Activated naive CD4-positive, alpha-beta T cell treated with anti-CD3 and anti-CD28 coated beads, Interleukin-2, amount 50 U/mL, for 24 hours (primary cell): Measurements from ENCODE around the gene RAB4B.
"Not testable (repeated sequence)": the region's sequence is repeated elsewhere in the genome, so short reads cannot be mapped to it uniquely, and the experiment has no call there.

Source experiments
- H3K27ac Mint-ChIP-seq: one replicate; pipeline ENCODE4 v1.8.0; 2021; ENCODE audit warnings: mild to moderate bottlenecking, mixed read lengths
- H3K27me3 Mint-ChIP-seq: one replicate; pipeline ENCODE4 v1.8.0; 2021; ENCODE audit warnings: mixed read lengths
- H3K36me3 Mint-ChIP-seq: one replicate; pipeline ENCODE4 v1.8.0; 2021; ENCODE audit warnings: mixed read lengths
- H3K4me1 Mint-ChIP-seq: one replicate; pipeline ENCODE4 v1.8.0; 2021; ENCODE audit warnings: mixed read lengths
- H3K4me3 Mint-ChIP-seq: one replicate; pipeline ENCODE4 v1.8.0; 2021; ENCODE audit warnings: mild to moderate bottlenecking, mixed read lengths
- H3K9me3 Mint-ChIP-seq: one replicate; pipeline ENCODE4 v1.8.0; 2021; ENCODE audit warnings: mixed read lengths

RAB4B gene

DNA sequence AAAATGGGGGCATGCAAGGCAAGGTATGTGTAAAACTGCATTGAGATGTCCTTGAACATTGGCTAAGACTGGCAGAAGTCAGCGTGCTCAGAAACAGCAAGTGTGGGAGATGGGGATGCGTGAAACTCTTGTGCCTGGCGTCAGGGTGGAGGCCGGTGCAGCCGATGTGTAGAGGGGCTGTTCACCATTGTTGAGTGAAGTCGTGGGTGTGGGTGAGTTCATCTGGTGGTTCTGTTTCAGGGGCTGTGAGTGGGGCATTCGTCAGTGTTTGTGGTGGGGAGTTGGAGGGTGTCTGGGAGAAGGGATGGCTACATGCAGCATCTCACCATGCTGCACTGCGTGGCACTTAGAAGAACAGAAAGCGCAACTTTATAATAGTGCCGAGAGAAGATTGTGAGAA is 14.1 kb upstream of the RAB4B start:
- Mint-ChIP-seq H3K27ac (no peak overlapping the region), H3K27me3 (no peaks in the 10 kb centered on the region), H3K9me3 (no peaks in the 10 kb centered on the region), H3K36me3 (peaks cover 22% of the 10 kb centered on the region), H3K4me1 (peaks cover 35% of the 10 kb centered on the region), H3K4me3 (peak overlapping the region; percentile 11)

DNA sequence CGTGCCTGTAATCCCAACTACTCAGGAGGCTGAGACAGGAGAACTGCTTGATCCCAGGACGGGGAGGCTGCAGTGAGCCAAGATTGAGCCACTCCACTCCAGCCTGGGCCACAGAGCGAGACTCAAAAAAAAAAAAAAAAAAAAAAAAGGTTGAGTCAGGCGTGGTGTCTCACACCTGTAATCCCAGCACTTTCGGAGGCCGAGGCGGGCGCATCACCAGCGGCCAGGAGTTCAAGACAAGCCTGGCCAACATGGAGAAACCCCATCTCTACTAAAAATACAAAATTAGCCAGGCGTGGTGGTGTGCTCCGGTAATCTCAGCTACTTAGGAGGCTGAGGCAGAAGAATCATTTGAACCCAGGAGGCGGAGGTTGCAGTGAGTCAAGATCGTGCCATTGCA is 11.7 kb upstream of the RAB4B start:
- peaks cover 25% of the 10 kb centered on the region for H3K36me3 Mint-ChIP-seq

DNA sequence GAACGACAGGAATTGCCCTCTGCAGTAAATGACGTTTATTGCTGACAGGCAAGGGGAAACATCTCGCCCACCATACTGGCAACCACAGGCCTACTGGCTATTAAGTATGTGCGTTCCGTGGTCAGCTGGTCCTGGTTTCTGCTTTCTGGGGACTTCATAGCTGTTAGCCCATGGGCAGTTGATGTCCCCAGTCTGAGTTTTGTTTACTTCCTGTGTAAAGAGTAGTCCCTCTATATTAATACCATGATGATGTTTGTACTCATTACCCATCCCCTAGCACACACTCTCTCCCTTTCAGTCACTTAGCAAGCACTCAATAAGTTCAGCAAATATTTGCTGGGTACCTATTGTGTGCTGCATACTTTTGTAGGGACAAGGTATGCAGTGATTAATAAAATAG is 9.2 kb upstream of the RAB4B start:
- H3K27ac Mint-ChIP-seq = no peak overlapping the region
- H3K4me1 Mint-ChIP-seq = peaks cover 26% of the 10 kb centered on the region
- H3K4me3 Mint-ChIP-seq = no peak overlapping the region
- no peaks in the 10 kb centered on the region for H3K9me3 Mint-ChIP-seq
- H3K36me3 Mint-ChIP-seq = peaks cover 18% of the 10 kb centered on the region
- H3K27me3 Mint-ChIP-seq = no peaks in the 10 kb centered on the region

More for the DNA sequence above, 11.7 kb upstream of the RAB4B start:
- H3K4me1 Mint-ChIP-seq = peaks cover 40% of the 10 kb centered on the region
- not testable (repeated sequence) for H3K27ac Mint-ChIP-seq, H3K4me3 Mint-ChIP-seq, H3K27me3 Mint-ChIP-seq, H3K9me3 Mint-ChIP-seq

DNA sequence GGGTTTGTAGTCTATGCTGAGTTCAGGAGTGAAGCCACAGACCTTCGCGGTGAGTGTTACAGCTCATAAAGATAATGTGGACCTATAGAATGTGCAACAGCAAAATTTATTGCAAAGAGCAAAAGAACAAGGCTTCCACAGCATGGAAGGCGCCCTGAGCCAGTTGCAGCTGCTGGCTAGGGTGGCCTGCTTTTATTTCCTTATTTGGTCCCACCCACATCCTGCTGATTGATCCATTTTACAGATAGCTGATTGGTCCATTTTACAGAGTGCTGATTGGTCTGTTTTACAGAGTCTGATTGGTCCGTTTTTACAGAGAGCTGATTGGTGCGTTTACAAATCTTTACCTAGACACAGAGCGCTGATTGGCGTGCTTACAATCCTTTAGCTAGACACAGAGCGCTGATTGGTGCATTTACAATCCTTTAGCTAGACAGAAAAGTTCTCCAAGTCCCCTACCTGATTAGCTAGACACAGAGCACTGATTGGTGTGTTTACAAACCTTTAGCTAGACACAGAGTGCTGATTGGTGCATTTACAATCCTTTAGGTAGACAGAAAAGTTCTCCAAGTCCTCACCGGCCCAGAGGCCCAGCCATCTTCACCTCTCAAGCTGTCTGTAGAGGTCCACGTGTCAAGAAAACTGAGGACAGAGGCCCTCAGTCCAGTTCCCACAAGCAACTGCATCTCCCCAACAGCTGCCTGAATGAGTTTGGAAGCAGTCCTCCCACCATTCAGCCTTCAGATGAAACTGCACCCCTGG is 6.8 kb upstream of the RAB4B start:
- H3K4me3 Mint-ChIP-seq, H3K9me3 Mint-ChIP-seq, H3K27ac Mint-ChIP-seq, H3K36me3 Mint-ChIP-seq, H3K27me3 Mint-ChIP-seq, H3K4me1 Mint-ChIP-seq: not testable (repeated sequence)

DNA sequence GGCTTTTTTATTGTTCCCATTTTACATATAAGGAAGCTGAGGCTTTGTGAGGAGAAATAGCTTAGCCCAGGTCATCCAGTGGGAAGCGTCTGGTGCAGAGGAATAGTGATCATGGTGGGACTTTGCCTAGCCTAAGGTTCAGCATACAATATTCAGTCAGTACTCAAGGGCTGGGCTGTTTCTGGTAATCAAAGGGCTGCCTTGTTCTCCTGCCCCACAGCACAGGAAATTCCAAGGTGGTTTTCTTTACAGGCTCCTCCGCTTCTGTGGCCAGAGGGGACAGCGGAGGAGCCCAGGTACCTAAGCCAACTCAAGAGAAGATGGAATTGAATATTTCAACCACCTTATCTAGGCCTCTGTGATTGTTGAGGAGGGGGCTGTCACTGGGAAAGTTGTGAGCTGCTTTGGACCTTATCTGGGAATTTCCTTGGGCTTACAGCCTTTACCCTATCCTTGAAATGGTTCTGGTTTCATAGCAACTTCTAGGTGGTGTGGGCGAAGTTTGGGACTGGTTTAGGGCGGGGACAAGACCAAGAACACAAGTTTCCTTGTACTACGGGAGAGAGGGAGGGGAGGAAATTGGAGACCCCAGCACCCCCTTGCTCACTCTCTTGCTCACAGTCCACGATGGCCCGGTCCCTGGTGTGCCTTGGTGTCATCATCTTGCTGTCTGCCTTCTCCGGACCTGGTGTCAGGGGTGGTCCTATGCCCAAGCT is 3.0 kb upstream of the RAB4B start, which contains the start of gene MIA:
MIA (plus strand) TSS at position 606 of the 716 bp plus-strand sequence; CDS start at position 628, 22 bp downstream.
- Mint-ChIP-seq H3K4me1 (peaks cover 36% of the 10 kb centered on the region), H3K27ac (no peak within 1 kb of the TSS), H3K4me3 (no peak within 1 kb of the TSS), H3K27me3 (no peaks in the 10 kb centered on the region), H3K36me3 (peaks cover 9% of the 10 kb centered on the region), H3K9me3 (no peaks in the 10 kb centered on the region)

DNA sequence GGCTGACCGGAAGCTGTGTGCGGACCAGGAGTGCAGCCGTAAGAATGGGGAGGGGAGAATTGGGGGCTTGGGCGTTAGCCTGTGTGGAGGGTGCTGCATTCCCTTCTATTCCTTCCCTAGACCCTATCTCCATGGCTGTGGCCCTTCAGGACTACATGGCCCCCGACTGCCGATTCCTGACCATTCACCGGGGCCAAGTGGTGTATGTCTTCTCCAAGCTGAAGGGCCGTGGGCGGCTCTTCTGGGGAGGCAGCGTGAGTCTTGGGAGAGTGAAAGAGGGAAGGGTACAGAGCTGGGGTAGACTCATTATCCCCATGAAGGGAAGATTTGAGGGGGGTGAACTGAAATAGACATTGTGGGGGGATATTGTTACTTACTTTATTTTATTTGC is 2.4 kb upstream of the RAB4B start:
- H3K27ac Mint-ChIP-seq = no peak overlapping the region
- H3K4me1 Mint-ChIP-seq = peaks cover 38% of the 10 kb centered on the region

DNA sequence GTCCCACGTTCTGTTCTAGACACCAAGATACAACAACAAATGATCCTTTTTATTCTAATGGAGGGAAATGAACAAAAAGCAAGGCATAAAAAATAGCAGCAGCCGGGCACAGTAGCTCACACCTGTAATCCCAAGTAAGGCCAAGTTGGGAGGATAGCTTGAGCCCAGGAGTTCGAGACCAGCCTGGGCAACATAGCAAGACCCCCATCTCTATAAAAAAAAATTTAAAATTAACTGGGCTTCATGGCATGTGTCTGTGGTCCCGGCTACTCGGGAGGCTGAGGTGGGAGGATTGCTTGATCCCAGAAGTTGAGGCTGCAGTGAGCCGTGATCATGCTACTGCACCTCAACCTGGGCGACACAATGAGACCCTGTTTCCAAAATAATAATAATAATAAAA is 1.7 kb upstream of the RAB4B start:
- H3K4me1 Mint-ChIP-seq = peaks cover 36% of the 10 kb centered on the region
- H3K36me3 Mint-ChIP-seq = peaks cover 3% of the 10 kb centered on the region
- H3K27ac Mint-ChIP-seq = no peak overlapping the region
- H3K27me3 Mint-ChIP-seq = no peaks in the 10 kb centered on the region
- peak overlapping the region; percentile 93 for H3K4me3 Mint-ChIP-seq
- no peaks in the 10 kb centered on the region for H3K9me3 Mint-ChIP-seq

More for the DNA sequence above, 2.4 kb upstream of the RAB4B start:
- Mint-ChIP-seq H3K36me3 (peaks cover 6% of the 10 kb centered on the region), H3K9me3 (no peaks in the 10 kb centered on the region), H3K27me3 (no peaks in the 10 kb centered on the region), H3K4me3 (no peak overlapping the region)

DNA sequence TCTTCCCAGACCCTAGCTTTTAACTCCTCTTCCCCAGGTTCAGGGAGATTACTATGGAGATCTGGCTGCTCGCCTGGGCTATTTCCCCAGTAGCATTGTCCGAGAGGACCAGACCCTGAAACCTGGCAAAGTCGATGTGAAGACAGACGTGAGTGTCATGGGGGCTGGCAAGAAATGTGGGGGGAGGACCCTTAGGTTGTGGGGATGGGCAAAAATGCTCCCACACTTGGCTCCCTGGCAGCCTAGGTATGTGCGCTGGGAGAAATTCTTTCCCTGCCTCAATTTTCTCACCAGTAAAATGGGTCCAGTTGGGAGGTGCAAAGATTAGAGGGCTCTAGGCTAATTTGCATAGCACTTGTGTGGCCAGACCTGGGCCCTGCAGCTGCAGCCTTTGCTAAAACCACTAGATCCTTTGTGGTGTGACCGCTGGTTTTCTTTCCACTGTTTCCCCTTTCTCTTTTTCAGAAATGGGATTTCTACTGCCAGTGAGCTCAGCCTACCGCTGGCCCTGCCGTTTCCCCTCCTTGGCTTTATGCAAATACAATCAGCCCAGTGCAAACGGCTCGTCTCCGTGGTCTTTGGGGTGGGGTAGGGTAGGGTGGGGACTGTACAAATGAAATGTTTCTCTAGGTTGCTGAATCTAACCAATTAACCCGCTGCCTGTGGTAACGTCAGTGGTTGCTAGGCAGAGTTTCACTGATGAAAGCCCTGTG is 959 bp upstream of the RAB4B start:
- H3K36me3 Mint-ChIP-seq = peaks cover 5% of the 10 kb centered on the region
- no peaks in the 10 kb centered on the region for H3K27me3 Mint-ChIP-seq
- peaks cover 37% of the 10 kb centered on the region for H3K4me1 Mint-ChIP-seq
- peak overlapping the region; percentile 93 for H3K4me3 Mint-ChIP-seq
- H3K9me3 Mint-ChIP-seq = no peaks in the 10 kb centered on the region
- peak overlapping the region; percentile 88 for H3K27ac Mint-ChIP-seq

DNA sequence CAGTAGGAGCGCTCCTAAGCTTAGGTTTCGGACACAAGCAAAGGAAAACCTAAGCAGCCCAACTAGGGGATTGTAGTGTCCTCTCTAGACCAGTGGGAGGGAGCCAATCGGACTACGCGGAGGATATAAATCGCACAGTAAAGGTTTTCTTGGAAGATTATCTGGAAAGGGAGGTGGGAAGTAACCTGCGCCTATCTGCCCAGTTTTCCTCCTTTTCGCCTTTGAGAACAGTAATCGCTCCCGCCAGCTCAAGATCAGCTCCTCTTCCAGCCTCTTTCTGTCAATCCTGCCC is 456 bp upstream of the RAB4B start:
- Mint-ChIP-seq H3K4me1 (peaks cover 39% of the 10 kb centered on the region), H3K27me3 (no peaks in the 10 kb centered on the region), H3K9me3 (no peaks in the 10 kb centered on the region), H3K27ac (peak overlapping the region; percentile 88), H3K36me3 (peaks cover 5% of the 10 kb centered on the region), H3K4me3 (peak overlapping the region; percentile 93)

DNA sequence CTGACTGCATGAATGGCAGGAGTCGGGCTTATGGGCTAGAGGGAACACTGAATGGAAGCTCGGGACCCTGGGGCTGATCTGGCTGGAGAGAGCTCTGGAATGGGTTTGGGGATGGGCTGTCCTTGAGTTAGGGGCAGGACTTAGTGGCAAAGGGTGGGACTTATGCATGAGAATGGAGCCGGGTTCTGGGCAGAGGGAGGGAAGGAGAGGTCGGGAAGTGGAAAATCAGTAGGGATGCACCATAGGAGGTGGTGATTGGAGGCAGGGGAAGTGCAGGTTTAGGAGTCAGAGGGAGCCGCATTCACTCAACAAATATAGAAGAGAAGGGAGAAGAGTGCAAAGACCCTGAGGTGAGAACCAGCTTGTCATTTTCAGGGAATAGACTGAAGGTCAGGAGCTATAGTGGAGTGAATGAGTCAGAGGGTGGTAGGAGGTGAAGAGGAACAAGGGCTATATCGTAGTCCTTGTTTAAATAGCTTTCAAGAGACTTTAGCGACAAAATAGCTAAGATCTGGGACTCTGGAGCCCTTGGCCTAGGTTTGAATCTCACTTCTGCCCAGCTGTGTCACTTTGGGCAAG is 748 bp downstream of the RAB4B start:
- H3K27me3 Mint-ChIP-seq = no peaks in the 10 kb centered on the region
- peak overlapping the region; percentile 93 for H3K4me3 Mint-ChIP-seq
- H3K9me3 Mint-ChIP-seq = no peaks in the 10 kb centered on the region
- peaks cover 7% of the 10 kb centered on the region for H3K36me3 Mint-ChIP-seq
- H3K27ac Mint-ChIP-seq = peak overlapping the region; percentile 88
- peaks cover 39% of the 10 kb centered on the region for H3K4me1 Mint-ChIP-seq

DNA sequence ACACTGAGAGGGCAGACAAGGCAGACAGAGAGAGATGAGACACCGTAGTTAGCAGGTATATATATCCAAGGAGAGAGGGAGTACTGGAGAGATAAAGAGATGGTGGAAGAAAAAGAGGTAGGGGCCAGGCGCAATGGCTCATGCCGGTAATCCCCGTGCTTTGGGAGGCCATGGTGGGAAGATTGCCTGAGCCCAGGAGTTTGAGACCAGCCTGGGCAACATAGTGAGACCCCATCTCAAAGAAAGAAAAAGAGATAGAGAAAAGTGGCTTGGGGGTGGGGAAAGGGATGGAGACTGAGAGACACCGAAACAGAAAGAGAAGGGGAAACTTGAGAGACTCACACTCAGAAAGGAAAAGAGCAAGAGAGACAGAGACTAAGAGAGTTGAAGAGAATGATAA is 2.5 kb downstream of the RAB4B start:
- no peaks in the 10 kb centered on the region for H3K9me3 Mint-ChIP-seq
- no peaks in the 10 kb centered on the region for H3K27me3 Mint-ChIP-seq
- H3K27ac Mint-ChIP-seq = peak overlapping the region; percentile 2
- peaks cover 39% of the 10 kb centered on the region for H3K4me1 Mint-ChIP-seq
- peak overlapping the region; percentile 2 for H3K4me3 Mint-ChIP-seq
- H3K36me3 Mint-ChIP-seq = peaks cover 6% of the 10 kb centered on the region

DNA sequence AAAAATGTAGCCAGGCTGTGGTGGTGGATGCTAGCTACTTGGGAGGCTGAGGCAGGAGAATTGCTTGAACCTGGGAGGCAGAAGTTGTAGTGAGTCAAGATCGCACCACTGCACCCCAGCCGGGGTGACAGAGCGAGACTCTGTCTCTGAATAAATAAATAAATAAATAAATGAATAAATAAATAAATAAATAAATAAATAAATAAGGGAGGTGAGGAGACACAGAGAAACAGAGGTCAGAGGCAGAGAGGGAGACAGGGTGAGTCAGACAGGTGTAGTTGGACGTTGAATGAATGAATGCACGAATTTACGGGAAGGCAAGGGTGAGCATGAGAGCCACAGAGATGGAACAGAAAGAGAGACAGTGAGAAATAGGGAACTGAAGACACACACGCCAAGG is 3.1 kb downstream of the RAB4B start:
- Mint-ChIP-seq H3K27ac (peak overlapping the region; percentile 94), H3K36me3 (peaks cover 6% of the 10 kb centered on the region), H3K27me3 (no peaks in the 10 kb centered on the region), H3K4me3 (no peak overlapping the region), H3K4me1 (peaks cover 39% of the 10 kb centered on the region), H3K9me3 (no peaks in the 10 kb centered on the region)

DNA sequence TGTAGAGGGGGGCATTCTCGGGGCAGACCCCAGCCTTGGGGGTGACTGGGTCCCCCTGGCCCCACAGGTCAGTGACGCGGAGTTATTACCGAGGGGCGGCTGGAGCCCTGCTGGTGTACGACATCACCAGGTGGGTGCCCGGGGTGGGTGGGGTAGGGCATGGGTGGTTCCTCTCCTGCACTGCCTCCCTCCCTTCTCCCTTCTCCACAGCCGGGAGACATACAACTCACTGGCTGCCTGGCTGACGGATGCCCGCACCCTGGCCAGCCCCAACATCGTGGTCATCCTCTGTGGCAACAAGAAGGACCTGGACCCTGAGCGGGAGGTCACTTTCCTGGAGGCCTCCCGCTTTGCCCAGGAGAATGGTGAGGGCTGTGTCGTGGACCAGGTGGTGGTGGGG is 5.7 kb downstream of the RAB4B start:
- Mint-ChIP-seq H3K4me3 (no peak overlapping the region), H3K4me1 (peaks cover 24% of the 10 kb centered on the region), H3K27ac (no peak overlapping the region), H3K9me3 (no peaks in the 10 kb centered on the region), H3K36me3 (peaks cover 8% of the 10 kb centered on the region), H3K27me3 (no peaks in the 10 kb centered on the region)

DNA sequence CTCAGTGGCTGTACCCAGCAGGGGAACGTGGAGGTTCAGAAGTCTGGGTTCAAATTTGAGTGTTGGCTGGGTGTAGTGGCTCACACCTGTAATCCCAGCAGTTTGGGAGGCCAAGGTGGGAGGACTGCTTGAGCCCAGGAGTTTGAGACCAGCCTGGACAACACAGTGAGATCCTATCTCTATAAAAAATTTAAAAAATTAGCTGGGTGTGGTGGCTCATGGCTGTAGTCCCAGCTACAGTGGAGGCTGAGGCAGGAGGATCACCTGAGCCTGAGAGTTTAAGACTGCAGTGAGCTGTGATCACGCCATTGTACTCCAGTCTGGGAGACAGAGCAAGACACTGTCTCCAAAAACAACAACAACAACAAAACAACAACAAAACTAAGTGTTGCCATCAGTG is 6.1 kb downstream of the RAB4B start:
- peaks cover 19% of the 10 kb centered on the region for H3K4me1 Mint-ChIP-seq
- H3K4me3 Mint-ChIP-seq, H3K36me3 Mint-ChIP-seq, H3K27ac Mint-ChIP-seq, H3K27me3 Mint-ChIP-seq, H3K9me3 Mint-ChIP-seq: not testable (repeated sequence)

DNA sequence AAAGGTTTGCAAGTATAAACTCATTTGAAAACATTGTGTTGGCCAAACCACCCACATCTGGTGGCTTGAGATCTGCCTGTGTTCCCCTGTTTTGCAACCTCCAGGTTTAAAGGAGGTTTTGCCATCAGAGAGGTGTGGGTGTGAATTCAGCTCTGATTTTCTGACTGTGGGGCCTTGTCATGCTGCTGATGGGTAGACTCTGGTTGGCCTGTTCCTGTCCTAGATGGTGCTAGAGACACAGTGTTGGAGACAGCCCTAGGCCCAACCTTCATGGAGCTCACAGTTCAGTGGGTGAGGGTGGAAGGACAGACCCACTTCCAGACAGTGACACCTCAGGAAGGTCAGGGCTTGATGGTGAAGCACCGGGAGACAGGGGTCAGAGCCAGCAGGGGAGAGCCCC is 7.5 kb downstream of the RAB4B start:
- Mint-ChIP-seq H3K4me3 (no peak overlapping the region), H3K4me1 (peaks cover 12% of the 10 kb centered on the region), H3K9me3 (no peaks in the 10 kb centered on the region), H3K27ac (no peak overlapping the region), H3K36me3 (peaks cover 14% of the 10 kb centered on the region), H3K27me3 (no peaks in the 10 kb centered on the region)
